ENCODE measurements around the gene OXTR. TPM values are rescaled to one million over a fixed set of nuclear protein-coding genes. Genes with fewer than 3 reads are reported as not detected.
A peak's percentile ranks its signal among the peaks of the same experiment; 100 is the strongest.

The OXTR gene
- total RNA-seq, 4 donors from 2014 or later: 0.20 TPM; not detected in 3

- Histone ChIP-seq H3K36me3 (no peaks in the 10 kb centered on the region), H3K4me1 (peaks cover 28 to 34% of the 10 kb centered on the region in 2 donors), H3K27me3 (no peaks in the 10 kb centered on the region), H3K27ac (no peak overlapping the region), H3K4me3 (no peak overlapping the region), H3K9me3 (no peaks in the 10 kb centered on the region)
- intact Hi-C loops (cut with DNase I; ENCODE audit: low total_unique reads): no loop called here
- no peak for DNase-seq
- in situ Hi-C loops (cut with MboI; ENCODE audit: low sequenced_read_pairs in 4 of 4): no loop called here
- ATAC-seq: no peak
- TF ChIP-seq POLR2A (IDR thresholded peaks at IDR 0.05): no peak
- TF ChIP-seq CTCF (IDR thresholded peaks at IDR 0.05 in 4 of 5, conservative IDR thresholded peaks at IDR 0.05 in 1 of 5): no peak
Observed at GRCh38 chr3:8760091-8760490, 9.3 kb downstream of the OXTR start.

GRCh38 chr3:8759038-8759707, 10.2 kb downstream of the OXTR start:
- peaks cover 28 to 34% of the 10 kb centered on the region in 2 donors for H3K4me1 ChIP-seq
- in situ Hi-C loops (cut with MboI; ENCODE audit: low sequenced_read_pairs in 4 of 4): loop anchor here in 1 of 4 donors (10.0 kb wide), 1 partner anchor 94 kb away; no protein-coding TSS in a partner anchor
- no peak for ATAC-seq
- DNase-seq: no peak
- no peak overlapping the region for H3K4me3 ChIP-seq
- H3K27me3 ChIP-seq: no peaks in the 10 kb centered on the region
- intact Hi-C loops (cut with DNase I; ENCODE audit: low total_unique reads): no loop called here
- H3K9me3 ChIP-seq: no peaks in the 10 kb centered on the region
- no peaks in the 10 kb centered on the region for H3K36me3 ChIP-seq
- peak overlapping the region in 2 of 4 donors; percentile 58 to 69 for H3K27ac ChIP-seq
- TF ChIP-seq POLR2A (IDR thresholded peaks at IDR 0.05) (no peak), CTCF (IDR thresholded peaks at IDR 0.05 in 4 of 5, conservative IDR thresholded peaks at IDR 0.05 in 1 of 5) (no peak)

- ATAC-seq: peak; percentile 96 to 97
- H3K9me3 ChIP-seq: no peaks in the 10 kb centered on the region
- no peak for TF ChIP-seq POLR2A (IDR thresholded peaks at IDR 0.05)
- TF ChIP-seq CTCF (IDR thresholded peaks at IDR 0.05 in 4 of 5, conservative IDR thresholded peaks at IDR 0.05 in 1 of 5): no peak
- H3K4me3 ChIP-seq: peak overlapping the region in 3 of 4 donors; percentile 14 to 34 (median 28)
- H3K36me3 ChIP-seq: no peaks in the 10 kb centered on the region
- H3K27ac ChIP-seq: peak overlapping the region; percentile 55 to 69 (median 64)
- intact Hi-C loops (cut with DNase I; ENCODE audit: low total_unique reads) (loop anchor here (1.0 kb wide), 1 partner anchor 25 kb away; the partner anchor contains the start of gene CAV3), in situ Hi-C loops (cut with MboI; ENCODE audit: low sequenced_read_pairs in 4 of 4) (loop anchor here in 1 of 4 donors (10.0 kb wide), 1 partner anchor 93 kb away; no protein-coding TSS in a partner anchor)
- no peaks in the 10 kb centered on the region for H3K27me3 ChIP-seq
- H3K4me1 ChIP-seq: peaks cover 28 to 34% of the 10 kb centered on the region in 2 donors
- DNase-seq: peak; percentile 85 to 86
Observed at GRCh38 chr3:8757551-8758518, 11.6 kb downstream of the OXTR start.

GRCh38 chr3:8756671-8757070, 12.7 kb downstream of the OXTR start:
- ATAC-seq (no peak), DNase-seq (no peak)
- peaks cover 28 to 34% of the 10 kb centered on the region in 2 donors for H3K4me1 ChIP-seq
- no peaks in the 10 kb centered on the region for H3K36me3 ChIP-seq
- H3K9me3 ChIP-seq: no peaks in the 10 kb centered on the region
- TF ChIP-seq CTCF (IDR thresholded peaks at IDR 0.05 in 4 of 5, conservative IDR thresholded peaks at IDR 0.05 in 1 of 5) (no peak), POLR2A (IDR thresholded peaks at IDR 0.05) (no peak)
- H3K27me3 ChIP-seq: no peaks in the 10 kb centered on the region
- H3K4me3 ChIP-seq: no peak overlapping the region
- H3K27ac ChIP-seq: no peak overlapping the region
- intact Hi-C loops (cut with DNase I; ENCODE audit: low total_unique reads): no loop called here
- in situ Hi-C loops (cut with MboI; ENCODE audit: low sequenced_read_pairs in 4 of 4): loop anchor here in 1 of 4 donors (10.0 kb wide), 1 partner anchor 92 kb away; no protein-coding TSS in a partner anchor

Measured in gastrocnemius medialis (tissue), 4 donors.